SHP77 (cell line): ENCODE results near the gene GALNT18.
"Not testable (repeated sequence)": the region's sequence is repeated elsewhere in the genome, so short reads cannot be mapped to it uniquely, and the experiment has no call there.

Source experiments
- DNase-seq, 2 experiments: peaks; one replicate each; lab custom pipeline; 2025; lab: John Stamatoyannopoulos, UW

Gene GALNT18

GRCh38 chr11:11459578-11459977, 162.2 kb downstream of the GALNT18 start:
- DNase-seq, result no peak

- no peak for DNase-seq
Observed at GRCh38 chr11:11458485-11458884, 163.3 kb downstream of the GALNT18 start.

DNA sequence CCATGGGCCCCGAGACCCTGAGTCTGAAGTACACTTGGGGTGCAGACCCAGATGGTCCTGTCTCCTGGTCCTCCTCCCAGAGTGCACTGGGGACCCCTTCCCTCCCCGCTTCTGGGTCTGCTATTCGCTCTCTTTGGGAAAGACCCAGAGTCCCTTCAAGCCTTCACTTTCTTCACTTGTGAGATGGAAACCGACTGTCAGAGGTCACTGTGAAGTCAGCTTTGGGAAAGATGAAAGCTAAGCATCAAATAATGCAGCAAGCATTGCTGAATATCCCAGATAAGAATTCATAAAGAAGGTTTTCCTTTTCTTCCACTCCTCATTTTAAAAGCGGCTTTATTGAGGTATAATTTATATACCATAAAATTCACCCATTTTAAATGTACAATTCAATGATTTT, 163.8 kb downstream of the GALNT18 start:
- DNase-seq, result no peak

- no peak for DNase-seq
Observed at GRCh38 chr11:11456866-11457265, 164.9 kb downstream of the GALNT18 start.

DNA sequence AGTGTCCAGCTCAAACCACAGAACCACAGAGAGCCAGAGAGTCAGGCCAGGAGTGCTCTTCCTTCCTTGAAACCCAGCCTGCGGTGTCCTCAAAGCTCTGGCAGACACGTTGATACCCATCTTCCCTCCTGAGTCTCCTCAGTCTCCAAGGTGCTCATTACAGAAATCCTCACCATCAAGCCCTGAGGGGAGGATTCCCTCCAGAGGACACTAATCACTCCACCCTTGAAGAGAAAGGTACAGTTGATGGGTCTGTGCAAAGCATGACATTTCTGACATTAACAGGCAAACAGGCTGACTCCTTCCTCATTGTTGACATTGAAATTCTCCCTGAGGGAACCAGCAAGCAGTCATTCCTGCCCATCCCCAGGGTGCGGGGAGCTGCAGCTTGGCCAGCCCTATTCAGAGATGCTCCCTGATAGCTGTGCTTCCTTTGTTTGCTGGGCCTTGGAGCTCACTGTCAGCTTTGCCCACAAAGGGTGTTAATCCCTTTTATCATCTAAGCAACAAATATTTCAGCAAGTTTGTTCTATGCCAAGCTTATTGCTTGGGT, 167.1 kb downstream of the GALNT18 start:
- DNase-seq, result no peak

- no peak for DNase-seq
Observed at GRCh38 chr11:11451501-11452005, 170.3 kb downstream of the GALNT18 start.

DNA sequence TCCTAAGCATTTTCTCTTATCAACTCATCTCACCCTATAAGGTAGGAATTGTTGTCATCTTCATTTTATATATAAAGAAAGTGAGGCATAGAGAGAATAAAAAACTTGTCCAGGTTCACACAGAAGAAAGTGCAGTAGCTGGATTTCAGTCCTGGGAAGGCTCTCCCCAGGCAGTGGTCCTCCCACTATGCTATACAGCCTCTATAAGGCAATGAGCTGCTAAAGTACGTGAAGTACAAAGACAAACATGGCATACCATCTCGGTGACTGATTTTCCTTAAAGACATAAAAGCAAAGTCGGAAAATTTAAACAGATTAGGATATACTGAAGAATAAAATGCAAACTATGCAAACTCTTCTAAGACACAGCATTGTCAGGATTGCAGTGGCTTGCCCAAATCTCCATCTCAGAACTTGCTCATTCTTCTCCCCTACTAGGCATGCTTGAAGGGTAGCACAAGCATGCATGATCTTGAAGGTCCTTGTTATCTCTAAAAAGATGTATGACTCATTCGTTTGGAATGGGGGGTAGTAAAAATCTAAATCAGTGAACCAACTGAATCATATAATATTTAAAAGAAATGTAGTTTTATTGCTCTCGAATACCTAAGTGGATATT, 171.0 kb downstream of the GALNT18 start:
- DNase-seq, result no peak

- DNase-seq, result no peak
Observed at GRCh38 chr11:11449327-11449726, 172.5 kb downstream of the GALNT18 start.

DNA sequence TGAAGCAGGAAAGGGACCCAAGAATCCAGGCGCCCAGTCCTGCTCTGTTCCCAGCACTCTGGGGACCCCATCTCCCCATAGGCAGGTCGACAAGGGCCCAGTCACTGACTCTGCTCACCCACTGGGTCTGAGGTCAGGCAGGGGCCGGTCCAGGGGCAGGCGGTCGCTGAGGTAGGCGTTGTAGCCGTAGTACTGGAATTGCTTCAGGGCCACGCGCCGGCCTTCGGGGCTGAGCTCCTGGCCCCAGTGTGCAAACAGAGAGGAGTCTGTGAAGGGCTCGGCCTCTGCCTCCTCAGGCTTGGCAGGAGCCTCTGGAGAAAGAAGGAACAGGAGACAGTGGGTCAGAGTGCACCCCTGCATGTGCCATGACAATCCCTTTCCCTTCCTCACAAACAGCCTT, 173.2 kb downstream of the GALNT18 start:
- DNase-seq, result no peak

- DNase-seq, result not testable (repeated sequence)
Observed at GRCh38 chr11:11447601-11448000, 174.2 kb downstream of the GALNT18 start.

DNA sequence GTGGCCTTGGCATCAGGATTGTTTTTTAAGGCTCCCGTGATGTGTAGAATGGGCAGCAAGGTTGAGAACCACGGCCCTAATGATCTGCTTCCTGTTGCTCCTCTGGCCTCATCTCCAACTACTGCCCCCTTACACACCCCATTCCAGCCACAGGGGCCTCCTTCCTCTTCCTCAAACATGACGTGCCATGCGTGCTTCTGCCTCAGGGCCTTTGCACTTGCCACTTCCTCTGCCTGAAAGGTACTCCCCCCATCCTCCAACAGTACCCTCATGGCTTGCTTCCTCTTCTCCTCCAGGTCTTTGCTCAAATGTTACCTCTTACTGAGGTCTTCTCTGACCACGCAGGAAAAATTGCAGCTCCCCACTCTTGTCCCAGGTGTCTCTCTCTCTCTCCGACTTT, 174.8 kb downstream of the GALNT18 start:
- no peak for DNase-seq

DNA sequence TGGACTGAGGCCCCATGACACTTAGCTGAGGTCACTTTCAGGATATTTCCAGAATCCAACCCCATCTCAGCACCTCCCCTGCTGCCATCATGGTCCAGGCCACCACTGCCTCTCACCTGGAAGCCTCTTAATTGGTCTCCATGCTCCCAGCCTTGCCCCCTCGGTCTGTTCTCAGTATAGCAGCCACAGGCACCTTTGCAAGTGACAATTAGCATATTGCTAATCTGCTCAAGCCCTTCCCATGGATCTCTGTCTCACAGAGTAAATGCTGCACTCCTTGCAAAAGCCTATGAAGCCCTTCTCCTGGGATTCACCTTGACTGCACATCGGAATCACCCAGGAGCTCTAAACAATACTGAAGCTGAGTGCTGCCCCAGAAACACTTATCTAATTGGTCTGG, 175.2 kb downstream of the GALNT18 start:
- no peak for DNase-seq

- DNase-seq, result no peak
Observed at GRCh38 chr11:11445441-11446185, 176.2 kb downstream of the GALNT18 start.

DNA sequence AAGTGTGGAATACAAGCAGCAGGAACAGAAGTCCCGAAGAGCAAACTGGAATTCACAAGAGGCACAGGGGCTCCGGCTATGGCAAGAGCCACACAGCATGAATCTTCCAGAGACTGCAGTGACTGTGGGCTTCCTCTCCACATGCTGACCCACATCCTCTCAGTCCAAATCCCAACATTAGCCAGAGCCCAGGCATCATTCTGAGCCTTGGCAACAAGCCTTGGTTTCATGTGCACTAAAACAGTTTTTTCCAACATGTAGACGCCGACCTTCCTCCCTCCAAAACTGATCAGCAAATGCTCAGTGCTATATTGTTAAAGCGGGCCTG, 177.0 kb downstream of the GALNT18 start:
- DNase-seq, result no peak

DNA sequence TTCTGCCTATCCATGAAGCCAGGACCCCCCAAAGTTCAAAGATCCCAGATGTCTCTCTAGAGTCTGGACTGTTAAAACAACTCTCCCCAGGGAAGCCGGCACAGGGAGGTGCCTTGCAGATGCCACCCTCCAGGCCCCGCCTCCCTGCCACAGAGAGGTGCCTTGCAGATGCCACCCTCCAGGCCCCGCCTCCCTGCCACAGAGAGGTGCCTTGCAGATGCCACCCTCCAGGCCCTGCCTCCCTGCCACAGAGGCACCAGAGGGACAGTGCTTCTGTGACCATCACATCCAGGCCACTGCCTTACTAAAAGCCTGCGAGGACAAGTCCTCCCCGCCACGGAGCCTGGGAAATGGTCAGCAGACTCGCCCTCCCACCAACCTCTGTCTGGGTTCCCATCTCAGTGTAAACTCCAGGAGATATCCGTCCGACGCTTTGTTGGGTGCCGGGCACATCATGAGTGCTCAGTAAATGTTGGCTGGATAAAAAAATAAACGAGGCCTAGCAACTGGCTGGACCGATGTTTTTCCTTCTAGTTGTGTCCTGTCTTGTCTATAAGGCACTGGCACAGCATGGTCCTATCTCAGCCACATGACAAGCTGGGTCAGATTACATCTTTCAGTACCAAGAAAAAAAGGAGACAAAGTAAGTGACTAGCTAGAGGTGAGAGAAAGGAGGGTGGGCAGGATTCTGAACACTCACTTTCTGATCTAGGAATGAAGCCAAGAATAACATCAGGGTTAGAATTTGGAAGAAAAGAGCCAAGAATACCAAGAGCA, 177.6 kb downstream of the GALNT18 start:
- DNase-seq, result no peak

DNA sequence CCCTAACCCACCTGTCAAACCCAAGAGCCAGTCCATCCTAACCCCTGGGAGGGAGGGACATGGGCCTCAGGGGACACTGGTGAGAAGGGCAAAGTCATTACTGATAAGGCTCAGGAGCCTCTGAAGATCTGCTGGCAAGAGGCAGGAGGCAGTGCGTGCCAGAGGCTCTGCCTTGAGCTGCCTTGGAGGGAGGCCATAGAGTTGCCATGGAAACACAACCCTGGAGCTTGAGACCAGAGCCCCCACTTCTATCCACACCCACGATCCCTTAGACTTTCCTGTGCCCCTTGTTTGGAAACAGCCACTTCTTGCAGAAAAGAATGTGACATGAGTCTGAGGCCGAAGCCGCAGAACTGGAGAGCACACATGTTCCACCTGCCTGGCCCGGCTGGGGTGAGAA, 179.0 kb downstream of the GALNT18 start:
- no peak for DNase-seq

DNA sequence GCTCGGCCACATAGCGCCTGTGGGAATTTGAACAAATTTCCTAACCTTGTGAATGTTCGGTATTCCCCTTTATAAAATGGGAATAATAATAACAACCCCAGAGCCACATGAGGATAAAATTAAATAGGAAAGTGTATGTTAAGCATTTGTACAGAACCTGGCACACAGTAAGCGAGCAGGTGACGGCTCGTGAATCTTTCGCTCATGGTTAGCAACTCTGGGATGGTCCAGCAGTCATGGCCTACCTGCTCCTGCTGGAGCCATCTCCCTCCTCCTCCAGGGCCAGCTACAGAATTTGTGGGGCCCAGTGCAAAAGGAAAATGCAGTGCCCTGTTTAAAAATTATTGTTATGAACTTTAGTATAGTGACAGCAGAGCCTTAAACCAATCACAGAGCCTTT, 180.3 kb downstream of the GALNT18 start:
- no peak for DNase-seq

DNA sequence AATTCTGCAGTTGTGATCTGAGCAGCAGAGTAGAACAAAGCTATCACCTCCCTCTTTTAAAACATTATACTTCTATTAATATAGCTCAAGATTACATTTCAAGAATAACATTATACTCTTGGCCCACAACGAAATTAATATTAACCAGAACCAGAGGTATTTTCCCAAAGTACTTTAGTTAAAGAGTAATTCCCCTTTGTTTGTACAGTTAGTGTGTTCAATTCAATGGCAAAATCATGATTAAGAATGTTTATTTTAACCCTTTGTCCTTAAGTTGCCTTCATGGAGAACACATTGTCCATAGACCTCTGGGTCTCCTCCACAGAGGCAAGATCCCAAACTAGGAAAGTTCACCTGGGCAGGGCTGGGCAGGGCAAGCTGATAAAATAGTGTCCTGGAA, 180.7 kb downstream of the GALNT18 start:
- DNase-seq, result no peak

GRCh38 chr11:11440144-11440543, 181.7 kb downstream of the GALNT18 start:
- DNase-seq, result no peak

GRCh38 chr11:11439591-11439990, 182.2 kb downstream of the GALNT18 start:
- DNase-seq, result no peak

GRCh38 chr11:11436715-11437313, 185.0 kb downstream of the GALNT18 start:
- no peak for DNase-seq

DNA sequence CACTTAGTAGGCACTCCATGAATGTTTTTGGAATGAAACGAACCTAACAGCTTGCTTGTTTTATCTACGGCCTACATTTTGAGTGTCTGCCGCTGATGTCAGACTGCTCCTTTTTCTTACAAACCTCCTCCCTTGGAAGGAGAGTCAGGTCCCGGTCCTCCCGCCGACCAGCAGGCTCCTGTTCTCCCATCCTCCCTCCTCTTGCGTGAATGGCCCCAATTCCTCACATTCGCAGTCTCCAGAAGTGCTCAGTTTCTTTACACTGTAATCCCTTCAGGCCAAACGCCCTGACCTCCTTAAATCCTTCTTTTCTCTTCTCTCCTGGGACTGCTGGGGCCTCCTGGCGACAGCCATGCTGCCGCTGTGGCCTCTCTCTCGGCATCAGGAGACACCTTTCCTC, 186.2 kb downstream of the GALNT18 start:
- DNase-seq, result no peak
